Activated CD4-positive, CD25-positive, alpha-beta regulatory T cell treated with anti-CD3 and anti-CD28 coated beads, Interleukin-2, amount 50 U/mL, for 24 hours (primary cell): Measurements from ENCODE around the gene ARHGEF12.
A peak's percentile ranks its signal among the peaks of the same experiment; 100 is the strongest.

ENCODE experiments used
- ATAC-seq, 2 donors: fragments of 150-1000 bp; cut with Tn5 transposase; one replicate each; pipeline ENCODE4 v1.10.0; 2021; ENCODE audit warnings: mild to moderate bottlenecking in 1 of 2, moderate library complexity in 1 of 2

ARHGEF12 gene

GRCh38 chr11:120318906-120319305 lies 17.3 kb upstream of the ARHGEF12 start:
- ATAC-seq: no peak

GRCh38 chr11:120324932-120325810 lies 11.0 kb upstream of the ARHGEF12 start, which contains the start of gene TLCD5:
Gene TLCD5 (plus strand): TSS chr11:120325299. CDS start chr11:120327442, 2,143 bp downstream.
- ATAC-seq: peak; percentile 53 to 72

GRCh38 chr11:120326228-120326627 lies 10.0 kb upstream of the ARHGEF12 start:
- no peak for ATAC-seq

- no peak for ATAC-seq
These were observed 9.3 kb upstream of the ARHGEF12 start for GRCh38 chr11:120326845-120327281.

GRCh38 chr11:120327311-120327710 lies 8.9 kb upstream of the ARHGEF12 start:
- ATAC-seq: no peak

- no peak for ATAC-seq
These were observed 6.7 kb upstream of the ARHGEF12 start for GRCh38 chr11:120329556-120329955.

GRCh38 chr11:120330045-120330444 lies 6.2 kb upstream of the ARHGEF12 start:
- ATAC-seq: no peak

GRCh38 chr11:120331301-120331996 lies 4.8 kb upstream of the ARHGEF12 start:
- no peak for ATAC-seq

- no peak for ATAC-seq
These were observed 3.1 kb upstream of the ARHGEF12 start for GRCh38 chr11:120332822-120333716.

- no peak for ATAC-seq
These were observed 2.4 kb upstream of the ARHGEF12 start for GRCh38 chr11:120333801-120334200.

- ATAC-seq: no peak
These were observed 1.9 kb upstream of the ARHGEF12 start for GRCh38 chr11:120334332-120334731.

- peak in 1 of 2 donors; percentile 19 for ATAC-seq
These were observed 1.2 kb upstream of the ARHGEF12 start for GRCh38 chr11:120334894-120335462.

GRCh38 chr11:120335556-120335907 lies 681 bp upstream of the ARHGEF12 start:
- ATAC-seq: no peak

GRCh38 chr11:120336641-120337354 lies 585 bp downstream of the ARHGEF12 start:
- peak; percentile 26 to 28 for ATAC-seq

- ATAC-seq: no peak
These were observed 1.3 kb downstream of the ARHGEF12 start for GRCh38 chr11:120337355-120338106.

GRCh38 chr11:120338107-120338933 lies 2.1 kb downstream of the ARHGEF12 start:
- ATAC-seq: no peak

- ATAC-seq: no peak
These were observed 3.2 kb downstream of the ARHGEF12 start for GRCh38 chr11:120339394-120339890.

GRCh38 chr11:120340529-120340928 lies 4.3 kb downstream of the ARHGEF12 start:
- peak; percentile 30 to 55 for ATAC-seq

- ATAC-seq: no peak
These were observed 6.0 kb downstream of the ARHGEF12 start for GRCh38 chr11:120342226-120342625.

GRCh38 chr11:120342678-120343077 lies 6.5 kb downstream of the ARHGEF12 start:
- ATAC-seq: no peak
